Measurements from ENCODE around the gene FBP2.

- TF ChIP-seq CTCF (conservative IDR thresholded peaks at IDR 0.05; ENCODE audit: low read length) (no peak), EZH2phosphoT487 (IDR thresholded peaks at IDR 0.05; ENCODE audit: borderline replicate concordance, low read depth, low read length) (no peak)
These were observed 26.4 kb downstream of the FBP2 start for GRCh38 chr9:94567271-94567670.
